ENCODE measurements around the gene RNASE13.

DNA sequence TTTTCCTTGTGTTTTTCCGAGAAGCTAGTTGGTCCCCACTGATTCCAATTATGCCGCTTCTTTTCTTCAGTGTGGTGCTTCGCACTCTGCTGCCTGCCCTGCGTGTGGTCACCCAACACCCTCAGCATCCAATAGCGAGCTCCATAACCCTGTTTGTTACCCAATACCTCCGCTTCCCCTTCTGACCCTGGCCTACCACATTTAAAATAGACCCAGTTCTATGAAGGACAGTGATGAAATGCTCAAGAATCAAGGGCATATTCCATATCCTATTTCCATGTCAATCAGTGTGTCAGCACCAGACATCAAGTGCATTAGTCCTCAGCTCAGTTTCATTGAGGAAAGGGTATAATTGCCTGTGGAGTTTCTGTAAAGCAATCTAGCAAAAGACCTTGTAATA is 19.3 kb downstream of the RNASE13 start:
- TF ChIP-seq EZH2 (IDR thresholded peaks at IDR 0.05; ENCODE audit: insufficient read depth, poor library complexity, severe bottlenecking) (no peak), EZH2phosphoT487 (IDR thresholded peaks at IDR 0.05; ENCODE audit: insufficient read depth, low read depth) (no peak)

Data from GM23248 (cell line).